OCI-LY1 (cell line): ENCODE measurements around the gene ITGB3BP.

Experiments
- EZH2 ChIP-seq: fragments of 200-600 bp; sonication (generic), shearing (Covaris generic); IDR thresholded peaks from 2 replicates; pipeline ENCODE4 v1.8.0; 2017; ENCODE audit warnings: borderline replicate concordance, mixed run types, mild to moderate bottlenecking, antibody characterized with exemption, low read length, moderate library complexity, mixed read lengths
- TF ChIP-seq, protein P1 (sequence below): fragments of 200-600 bp; sonication (generic), shearing (Covaris generic); IDR thresholded peaks from 2 replicates; pipeline ENCODE4 v1.5.1; 2017; ENCODE audit warnings: mild to moderate bottlenecking, antibody characterized with exemption, low read length, moderate library complexity, mixed read lengths

DNA sequence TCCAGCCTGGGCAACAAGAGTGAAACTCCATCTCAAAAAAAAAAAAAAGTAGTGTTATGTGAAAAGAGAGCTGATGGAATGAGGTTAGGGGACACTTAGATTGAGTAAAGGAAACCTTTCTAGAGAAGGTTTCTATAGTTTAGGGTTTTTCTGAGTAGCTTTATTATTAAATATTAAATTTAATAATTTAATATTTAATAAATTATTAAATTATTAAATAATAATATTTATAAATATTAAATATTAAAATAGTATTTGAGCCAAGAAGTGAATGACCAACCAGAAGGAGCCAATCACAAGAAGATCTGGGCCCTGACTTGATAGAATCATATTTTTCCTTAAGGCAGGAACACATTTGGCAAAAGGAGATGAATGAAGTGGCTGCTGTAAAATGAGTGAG, 104.9 kb downstream of the ITGB3BP start:
- no peak for TF ChIP-seq EZH2
- TF ChIP-seq, protein P1, sequence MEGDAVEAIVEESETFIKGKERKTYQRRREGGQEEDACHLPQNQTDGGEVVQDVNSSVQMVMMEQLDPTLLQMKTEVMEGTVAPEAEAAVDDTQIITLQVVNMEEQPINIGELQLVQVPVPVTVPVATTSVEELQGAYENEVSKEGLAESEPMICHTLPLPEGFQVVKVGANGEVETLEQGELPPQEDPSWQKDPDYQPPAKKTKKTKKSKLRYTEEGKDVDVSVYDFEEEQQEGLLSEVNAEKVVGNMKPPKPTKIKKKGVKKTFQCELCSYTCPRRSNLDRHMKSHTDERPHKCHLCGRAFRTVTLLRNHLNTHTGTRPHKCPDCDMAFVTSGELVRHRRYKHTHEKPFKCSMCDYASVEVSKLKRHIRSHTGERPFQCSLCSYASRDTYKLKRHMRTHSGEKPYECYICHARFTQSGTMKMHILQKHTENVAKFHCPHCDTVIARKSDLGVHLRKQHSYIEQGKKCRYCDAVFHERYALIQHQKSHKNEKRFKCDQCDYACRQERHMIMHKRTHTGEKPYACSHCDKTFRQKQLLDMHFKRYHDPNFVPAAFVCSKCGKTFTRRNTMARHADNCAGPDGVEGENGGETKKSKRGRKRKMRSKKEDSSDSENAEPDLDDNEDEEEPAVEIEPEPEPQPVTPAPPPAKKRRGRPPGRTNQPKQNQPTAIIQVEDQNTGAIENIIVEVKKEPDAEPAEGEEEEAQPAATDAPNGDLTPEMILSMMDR: no peak
